GM23248 (cell line): ENCODE results near the gene TRIM29. TPM values are rescaled to one million over a fixed set of nuclear protein-coding genes. Genes with fewer than 3 reads are reported as not detected.

ENCODE experiments used
- DNase-seq: peaks from one replicate; pipeline ENCODE4 v3.0.0-alpha.2; 2015
- H2AFZ ChIP-seq: fragments of 200-600 bp; sonication (generic); 2 replicates; pipeline ENCODE4 v1.6.1; 2016; ENCODE audit warnings: antibody characterized with exemption
- H3F3A ChIP-seq: fragments of 200-600 bp; sonication (generic); 2 replicates; pipeline ENCODE4 v1.6.1; 2016; ENCODE audit warnings: mild to moderate bottlenecking, antibody characterized with exemption, mixed run types; ENCODE audit not compliant: insufficient read depth
- H3K27ac ChIP-seq: fragments of 200-600 bp; sonication (generic); 2 replicates; pipeline ENCODE4 v1.5.1; 2016; ENCODE audit warnings: mild to moderate bottlenecking
- H3K27me3 ChIP-seq: fragments of 200-600 bp; sonication (generic); replicated peaks from 2 replicates; pipeline ENCODE4 v1.6.1; 2016; ENCODE audit warnings: mild to moderate bottlenecking; ENCODE audit not compliant: insufficient read depth
- H3K36me3 ChIP-seq: fragments of 200-600 bp; sonication (generic); 2 replicates; pipeline ENCODE4 v1.6.1; 2016; ENCODE audit warnings: low read depth, mild to moderate bottlenecking
- H3K4me1 ChIP-seq: fragments of 200-600 bp; sonication (generic); 2 replicates; pipeline ENCODE4 v1.6.1; 2016; ENCODE audit warnings: mild to moderate bottlenecking; ENCODE audit not compliant: insufficient read depth
- H3K4me2 ChIP-seq: fragments of 200-600 bp; sonication (generic); one replicate; pipeline ENCODE4 v1.6.1; 2016; ENCODE audit warnings: mild to moderate bottlenecking; ENCODE audit not compliant: unreplicated experiment
- H3K4me3 ChIP-seq: fragments of 200-600 bp; sonication (generic); 2 replicates; pipeline ENCODE4 v1.5.1; 2016; ENCODE audit warnings: mild to moderate bottlenecking
- H3K79me2 ChIP-seq: fragments of 200-600 bp; sonication (generic); 2 replicates; pipeline ENCODE4 v1.6.1; 2016; ENCODE audit warnings: mild to moderate bottlenecking; ENCODE audit not compliant: insufficient read depth
- H3K9ac ChIP-seq: fragments of 200-600 bp; sonication (generic); 2 replicates; pipeline ENCODE4 v1.6.1; 2016; ENCODE audit warnings: mild to moderate bottlenecking
- H3K9me2 ChIP-seq: fragments of 200-600 bp; sonication (generic); 2 replicates; pipeline ENCODE4 v1.6.1; 2016; ENCODE audit warnings: mixed run types, mild to moderate bottlenecking, moderate library complexity; ENCODE audit not compliant: insufficient read depth
- H3K9me3 ChIP-seq: fragments of 200-600 bp; sonication (generic); one replicate; pipeline ENCODE4 v1.6.1; 2017; ENCODE audit warnings: low read depth
- H4K20me1 ChIP-seq: fragments of 200-600 bp; sonication (generic); 2 replicates; pipeline ENCODE4 v1.6.0; 2016; ENCODE audit not compliant: insufficient read depth
- EZH2 ChIP-seq: fragments of 200-600 bp; sonication (generic); IDR thresholded peaks from 2 replicates; pipeline ENCODE4 v1.6.1; 2018; ENCODE audit warnings: antibody characterized with exemption, mild to moderate bottlenecking; ENCODE audit not compliant: insufficient read depth, poor library complexity, severe bottlenecking
- EZH2phosphoT487 ChIP-seq: fragments of 200-600 bp; sonication (generic); IDR thresholded peaks from 2 replicates; pipeline ENCODE4 v1.6.1; 2018; ENCODE audit warnings: antibody characterized with exemption, moderate library complexity, mild to moderate bottlenecking, low read depth; ENCODE audit not compliant: insufficient read depth
- WGBS, 2 experiments: methylation state at CpG; one replicate each; pipeline ENCODE4 v1.1.6; 2015 to 2017; ENCODE audit warnings: low lambda C conversion rate in 2 of 2, low coverage in 1 of 2; ENCODE audit errors: missing lambda C conversion rate in 2 of 2; 5-methylcytosine and 5-hydroxymethylcytosine counted together
- in situ Hi-C: fragments of 300-500 bp; cut with MboI; formaldehyde crosslinking; loops from 2 replicates; pipeline ENCODE4 v1.15.0; 2020
- polyA plus RNA-seq: library from polyadenylated mRNA; unstranded; fragments of >200 nt; fragmentation: Nextera tagmentation; extraction: Ambion mirVana; gene quantifications from 2 replicates; pipeline ENCODE4 v1.2.1, GENCODE V29; 2016
- total RNA-seq: library from RNA; depleted of rRNA; stranded (reverse); fragments of >200 nt; shearing (Covaris generic); gene quantifications from 2 replicates; pipeline ENCODE4 v1.2.3, GENCODE V29; 2014

Gene TRIM29
- total and polyA plus RNA-seq, 2 experiments from 2014 or later, result 0.86 TPM; not detected in 1

- H3K4me2 ChIP-seq, result no peak overlapping the region
- no peaks in the 10 kb centered on the region for H3F3A ChIP-seq
- no peaks in the 10 kb centered on the region for H3K9me2 ChIP-seq
- no peaks in the 10 kb centered on the region for H4K20me1 ChIP-seq
- H3K79me2 ChIP-seq, result no peaks in the 10 kb centered on the region
- H3K4me1 ChIP-seq, result no peaks in the 10 kb centered on the region
- no peaks in the 10 kb centered on the region for H3K9me3 ChIP-seq
- peaks cover 39% of the 10 kb centered on the region; the same call in 1 of the 2 replicates for H3K27me3 ChIP-seq
- no peak for TF ChIP-seq EZH2phosphoT487
- TF ChIP-seq EZH2, result no peak
- H3K9ac ChIP-seq, result no peak overlapping the region
- in situ Hi-C loops, result no loop called here
- 72 to 75% methylated on average over 7 of the region's 7 CpGs for WGBS, 2 experiments
- H3K4me3 ChIP-seq, result no peak overlapping the region
- H2AFZ ChIP-seq, result no peak overlapping the region
- no peak overlapping the region for H3K27ac ChIP-seq
- no peaks in the 10 kb centered on the region for H3K36me3 ChIP-seq
- no peak for DNase-seq
Measured at GRCh38 chr11:120136356-120136755, 1.6 kb downstream of the TRIM29 start.

- 54 to 65% methylated on average over 2 of the region's 2 CpGs for WGBS, 2 experiments
- no peaks in the 10 kb centered on the region for H3K79me2 ChIP-seq
- no peaks in the 10 kb centered on the region for H3K4me1 ChIP-seq
- no peaks in the 10 kb centered on the region for H3K9me3 ChIP-seq
- no peaks in the 10 kb centered on the region for H3K9me2 ChIP-seq
- no peaks in the 10 kb centered on the region for H4K20me1 ChIP-seq
- H3K27me3 ChIP-seq, result peaks cover 34% of the 10 kb centered on the region; the same call in 1 of the 2 replicates
- H3F3A ChIP-seq, result no peaks in the 10 kb centered on the region
- in situ Hi-C loops, result no loop called here
- no peak overlapping the region for H3K4me2 ChIP-seq
- H3K36me3 ChIP-seq, result no peaks in the 10 kb centered on the region
- no peak overlapping the region for H3K9ac ChIP-seq
- H2AFZ ChIP-seq, result no peak overlapping the region
- DNase-seq, result no peak
- TF ChIP-seq EZH2phosphoT487 (no peak), EZH2 (no peak)
- no peak overlapping the region for H3K4me3 ChIP-seq
- H3K27ac ChIP-seq, result no peak overlapping the region
Measured at GRCh38 chr11:120135838-120136237, 2.1 kb downstream of the TRIM29 start.

- 66 to 78% methylated on average over 5 of the region's 5 CpGs for WGBS, 2 experiments
- no peaks in the 10 kb centered on the region for H3F3A ChIP-seq
- H3K79me2 ChIP-seq, result no peaks in the 10 kb centered on the region
- H3K36me3 ChIP-seq, result no peaks in the 10 kb centered on the region
- no peaks in the 10 kb centered on the region for H3K9me2 ChIP-seq
- no peaks in the 10 kb centered on the region for H3K4me1 ChIP-seq
- TF ChIP-seq EZH2 (no peak), EZH2phosphoT487 (no peak)
- in situ Hi-C loops, result no loop called here
- no peak overlapping the region for H2AFZ ChIP-seq
- H3K27me3 ChIP-seq, result peaks cover 24% of the 10 kb centered on the region; the same call in 1 of the 2 replicates
- no peak overlapping the region for H3K27ac ChIP-seq
- no peaks in the 10 kb centered on the region for H3K9me3 ChIP-seq
- no peak overlapping the region for H3K9ac ChIP-seq
- no peak overlapping the region for H3K4me3 ChIP-seq
- H4K20me1 ChIP-seq, result no peaks in the 10 kb centered on the region
- DNase-seq, result no peak
- H3K4me2 ChIP-seq, result no peak overlapping the region
Measured at GRCh38 chr11:120134931-120135228, 3.0 kb downstream of the TRIM29 start.

GRCh38 chr11:120134106-120134930 lies 3.6 kb downstream of the TRIM29 start:
- Histone ChIP-seq H3K79me2 (no peaks in the 10 kb centered on the region), H3K4me3 (no peak overlapping the region), H4K20me1 (no peaks in the 10 kb centered on the region), H3K27me3 (peaks cover 18% of the 10 kb centered on the region; the same call in 1 of the 2 replicates), H3K9me2 (no peaks in the 10 kb centered on the region), H2AFZ (no peak overlapping the region), H3K4me2 (no peak overlapping the region), H3K9me3 (no peaks in the 10 kb centered on the region), H3K9ac (no peak overlapping the region), H3F3A (no peaks in the 10 kb centered on the region), H3K27ac (no peak overlapping the region), H3K4me1 (no peaks in the 10 kb centered on the region), H3K36me3 (no peaks in the 10 kb centered on the region)
- no peak for TF ChIP-seq EZH2
- TF ChIP-seq EZH2phosphoT487, result no peak
- in situ Hi-C loops, result no loop called here
- 62 to 74% methylated on average over 14 of the region's 14 CpGs for WGBS, 2 experiments
- no peak for DNase-seq
